GM19238 (cell line): Measurements from ENCODE around the gene OR10H5.
"Not testable (repeated sequence)": the region's sequence is repeated elsewhere in the genome, so short reads cannot be mapped to it uniquely, and the experiment has no call there.

Source experiments
- DNase-seq: peaks from one replicate; pipeline ENCODE4 v3.0.0; 2011; ENCODE audit warnings: low spot score; ENCODE audit not compliant: insufficient read length

OR10H5 gene, protein sequence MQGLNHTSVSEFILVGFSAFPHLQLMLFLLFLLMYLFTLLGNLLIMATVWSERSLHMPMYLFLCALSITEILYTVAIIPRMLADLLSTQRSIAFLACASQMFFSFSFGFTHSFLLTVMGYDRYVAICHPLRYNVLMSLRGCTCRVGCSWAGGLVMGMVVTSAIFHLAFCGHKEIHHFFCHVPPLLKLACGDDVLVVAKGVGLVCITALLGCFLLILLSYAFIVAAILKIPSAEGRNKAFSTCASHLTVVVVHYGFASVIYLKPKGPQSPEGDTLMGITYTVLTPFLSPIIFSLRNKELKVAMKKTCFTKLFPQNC

DNA sequence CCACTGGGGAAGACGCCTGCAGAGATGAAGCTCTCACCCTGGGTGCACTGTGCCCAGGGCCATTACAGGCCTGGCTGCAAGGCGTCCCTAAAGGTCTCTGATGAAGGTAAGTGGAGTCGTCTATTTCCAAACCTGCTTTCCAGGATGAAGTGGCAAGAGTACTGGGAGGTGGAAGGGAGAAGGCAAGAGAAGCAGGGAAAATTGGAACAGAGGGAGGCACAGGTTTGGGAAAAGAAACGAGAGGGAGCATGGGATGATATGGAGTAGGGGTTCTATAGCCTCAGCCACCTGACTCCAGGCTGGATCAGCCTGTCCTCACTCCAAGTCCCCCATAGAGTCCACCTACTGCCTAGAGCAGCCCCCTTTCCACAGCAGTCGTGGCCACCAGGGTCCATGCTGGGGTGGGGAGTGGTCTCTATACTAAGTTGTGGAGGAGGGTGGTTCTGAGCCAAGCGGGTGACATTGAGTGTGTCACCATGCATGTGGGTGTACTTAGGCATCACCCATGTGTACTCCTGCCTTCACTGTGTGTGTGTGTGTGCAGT is at the start of gene OR10H5:
Gene OR10H5 (plus strand): TSS at position 51 of the 545 bp plus-strand sequence. CDS start 6,388 bp downstream, outside the sequence.
- no peak for DNase-seq

DNA sequence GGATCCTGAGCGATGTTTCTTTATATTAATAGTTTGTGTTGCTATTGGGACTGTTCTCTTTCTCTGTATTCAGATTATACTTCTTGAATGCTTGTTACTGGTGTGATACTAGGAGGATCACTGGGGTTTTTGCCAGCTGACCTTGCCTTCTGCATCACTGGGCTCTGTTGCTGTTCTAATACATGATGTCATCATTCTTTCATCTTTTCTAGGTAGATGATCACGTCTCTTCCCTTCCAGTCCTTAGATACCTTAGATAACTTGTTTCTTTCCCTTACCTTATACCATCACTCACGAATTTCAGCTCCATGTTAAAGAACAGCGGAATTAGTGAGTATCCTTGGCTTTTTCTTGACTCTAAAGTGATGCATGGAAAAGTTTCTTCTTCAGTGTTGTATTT is 49.7 kb upstream of the OR10H5 start, which contains the start of gene OR10H3:
Gene OR10H3 (plus strand): TSS at position 264 of the 400 bp plus-strand sequence. CDS start 3,408 bp downstream, outside the sequence.
- no peak for DNase-seq

DNA sequence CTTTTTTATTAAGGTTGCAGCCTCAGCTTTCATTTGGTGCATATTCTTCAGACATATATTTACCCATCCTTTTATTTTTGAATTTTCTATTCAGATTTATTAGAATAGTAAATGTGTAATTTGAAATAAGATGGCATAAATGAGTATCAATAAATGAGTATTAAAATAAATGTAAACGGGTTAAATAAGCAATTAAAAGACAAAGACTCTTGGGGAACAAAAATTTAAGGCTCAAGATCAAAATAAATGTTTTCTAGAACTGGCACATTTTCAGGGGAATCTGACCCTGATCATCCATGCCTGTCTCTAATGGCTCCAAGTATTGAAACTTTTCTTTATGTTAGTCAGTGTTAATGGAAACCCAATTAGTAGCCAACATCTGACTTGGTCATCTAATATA is 46.7 kb upstream of the OR10H5 start:
- no peak for DNase-seq

- no peak for DNase-seq
Measured at GRCh38 chr19:15748239-15748638, 39.2 kb upstream of the OR10H5 start.

- no peak for DNase-seq
Measured at GRCh38 chr19:15758379-15758778, 29.1 kb upstream of the OR10H5 start.

GRCh38 chr19:15759962-15760565 is 27.4 kb upstream of the OR10H5 start:
- no peak for DNase-seq

DNA sequence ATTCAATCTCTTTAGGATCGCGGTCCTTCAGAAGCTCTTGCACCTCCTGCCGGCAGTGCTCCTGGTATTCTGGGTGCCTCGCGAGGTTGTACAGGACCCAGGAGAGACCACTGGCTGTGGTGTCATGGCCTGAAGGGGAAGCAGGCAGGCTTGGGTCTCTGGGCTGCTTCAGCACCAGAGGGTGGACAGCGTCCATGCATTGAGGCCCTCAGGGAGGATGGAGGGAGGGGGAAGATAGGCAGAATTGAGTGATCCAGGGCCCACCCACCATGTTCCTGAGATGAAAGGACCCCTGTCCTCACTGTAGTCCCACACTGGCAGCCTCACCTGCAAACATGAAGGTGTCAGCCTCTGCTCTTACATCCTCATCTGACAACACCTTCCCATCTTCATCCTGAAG is 17.9 kb upstream of the OR10H5 start:
- DNase-seq = no peak

GRCh38 chr19:15774159-15774558 is 13.3 kb upstream of the OR10H5 start:
- DNase-seq = not testable (repeated sequence)

DNA sequence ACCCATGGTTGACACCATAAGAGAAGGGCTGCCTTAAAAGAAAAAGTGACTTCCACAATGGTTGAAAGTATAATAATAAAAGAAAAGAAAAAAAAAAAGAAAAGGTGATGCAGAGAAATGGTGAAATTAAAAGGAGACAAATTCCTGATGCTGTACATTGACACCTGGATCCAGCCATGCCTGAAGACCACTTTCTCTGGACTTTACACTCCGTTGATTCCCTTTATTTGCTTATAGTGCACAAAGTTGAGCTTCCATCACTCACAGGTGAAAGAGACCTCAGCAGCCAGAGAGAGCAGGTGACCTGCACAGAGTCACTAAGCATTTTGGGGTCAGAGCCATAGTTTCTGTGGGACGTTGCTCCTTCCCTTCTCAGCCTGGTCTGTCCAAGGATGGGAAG is 12.2 kb upstream of the OR10H5 start:
- DNase-seq = no peak

GRCh38 chr19:15776264-15776663 is 11.2 kb upstream of the OR10H5 start:
- DNase-seq = no peak

DNA sequence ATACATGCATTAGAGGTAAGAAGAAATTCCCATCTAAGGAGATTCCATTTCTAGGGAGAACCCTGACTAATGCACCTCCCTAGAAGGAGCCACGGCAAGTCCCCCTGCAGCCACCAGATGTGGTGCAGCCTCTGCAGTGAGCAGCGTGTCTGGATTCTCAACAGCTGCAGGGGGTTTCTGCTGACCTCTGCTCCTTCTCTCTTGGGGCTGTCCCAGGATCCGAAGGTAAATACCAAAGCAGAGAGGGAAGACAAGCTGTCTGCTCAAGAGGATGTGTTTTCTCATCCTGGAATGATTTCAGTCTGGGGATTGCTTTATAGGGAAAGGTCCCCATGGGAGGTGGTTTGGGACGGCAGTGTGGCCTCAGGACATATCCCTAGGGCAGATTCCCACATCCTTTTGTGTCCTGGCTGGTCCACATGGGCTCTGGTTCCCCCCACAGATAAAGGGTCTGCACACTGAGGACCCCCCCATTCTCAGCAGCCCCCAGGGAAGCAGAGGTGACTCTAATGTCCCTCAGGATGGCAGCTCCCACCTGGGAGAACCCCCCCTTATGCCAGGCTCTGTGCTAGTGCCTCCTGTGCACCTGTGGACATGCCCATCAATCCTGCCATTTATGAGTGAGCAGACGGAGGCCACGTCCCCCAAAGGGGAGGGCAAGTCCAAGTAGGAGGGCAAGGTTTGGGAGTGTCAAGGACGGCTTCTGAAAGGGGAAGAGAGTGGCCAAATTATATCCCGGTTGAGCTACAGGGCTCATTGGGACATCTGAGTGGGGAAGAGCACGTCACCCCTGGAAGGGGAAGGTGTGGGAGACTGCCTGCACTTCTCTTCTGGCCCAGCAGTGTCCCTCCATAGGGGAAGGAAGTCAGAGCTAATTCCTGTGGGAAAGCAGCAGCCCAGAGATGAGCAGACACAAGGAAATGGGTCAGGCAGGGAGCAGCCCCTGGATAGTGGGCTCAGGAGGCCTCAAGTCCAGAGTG is 10.2 kb upstream of the OR10H5 start:
- no peak for DNase-seq

GRCh38 chr19:15779756-15780476 is 7.5 kb upstream of the OR10H5 start:
- no peak for DNase-seq

GRCh38 chr19:15780610-15781418 is 6.6 kb upstream of the OR10H5 start:
- no peak for DNase-seq

DNA sequence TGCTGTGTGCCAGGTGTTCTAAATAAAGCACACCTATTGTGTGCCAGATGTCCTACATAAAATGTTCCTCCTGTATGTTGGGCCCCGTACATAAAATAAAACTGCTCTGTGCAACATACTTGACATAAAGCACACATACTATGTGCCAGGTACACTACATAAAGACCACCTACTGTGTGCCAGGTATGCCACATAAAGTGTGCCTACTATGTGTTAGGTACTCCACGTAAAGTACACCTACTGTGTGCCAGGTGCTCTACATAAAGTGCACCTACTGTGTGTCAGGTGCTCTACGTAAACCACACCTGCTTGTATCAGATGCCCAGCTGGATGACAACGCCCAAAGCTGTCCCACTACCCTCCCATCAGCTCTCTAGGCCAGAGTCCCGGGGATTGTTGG is 5.8 kb upstream of the OR10H5 start:
- no peak for DNase-seq

DNA sequence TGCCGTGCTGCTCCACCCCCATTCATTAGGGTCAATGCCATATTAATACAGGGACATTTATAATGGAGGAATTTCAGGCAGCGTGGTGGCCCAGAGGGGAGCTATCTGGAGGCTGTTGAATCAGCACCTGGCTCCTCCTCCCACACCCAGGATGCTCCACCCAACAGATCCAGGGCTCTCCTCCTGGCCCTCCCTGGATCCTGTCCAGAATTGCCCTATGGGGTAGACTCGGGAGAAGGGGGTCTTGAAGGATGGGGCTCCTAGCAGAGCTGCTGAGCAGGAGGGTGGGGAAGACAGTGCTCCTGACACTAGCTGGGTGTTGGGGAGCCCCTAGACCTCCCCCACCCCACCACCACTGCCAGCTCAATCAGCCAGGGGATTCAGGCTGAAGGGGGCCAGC is 5.2 kb upstream of the OR10H5 start:
- DNase-seq = no peak

- DNase-seq = not testable (repeated sequence)
Measured at GRCh38 chr19:15782896-15783295, 4.6 kb upstream of the OR10H5 start.

DNA sequence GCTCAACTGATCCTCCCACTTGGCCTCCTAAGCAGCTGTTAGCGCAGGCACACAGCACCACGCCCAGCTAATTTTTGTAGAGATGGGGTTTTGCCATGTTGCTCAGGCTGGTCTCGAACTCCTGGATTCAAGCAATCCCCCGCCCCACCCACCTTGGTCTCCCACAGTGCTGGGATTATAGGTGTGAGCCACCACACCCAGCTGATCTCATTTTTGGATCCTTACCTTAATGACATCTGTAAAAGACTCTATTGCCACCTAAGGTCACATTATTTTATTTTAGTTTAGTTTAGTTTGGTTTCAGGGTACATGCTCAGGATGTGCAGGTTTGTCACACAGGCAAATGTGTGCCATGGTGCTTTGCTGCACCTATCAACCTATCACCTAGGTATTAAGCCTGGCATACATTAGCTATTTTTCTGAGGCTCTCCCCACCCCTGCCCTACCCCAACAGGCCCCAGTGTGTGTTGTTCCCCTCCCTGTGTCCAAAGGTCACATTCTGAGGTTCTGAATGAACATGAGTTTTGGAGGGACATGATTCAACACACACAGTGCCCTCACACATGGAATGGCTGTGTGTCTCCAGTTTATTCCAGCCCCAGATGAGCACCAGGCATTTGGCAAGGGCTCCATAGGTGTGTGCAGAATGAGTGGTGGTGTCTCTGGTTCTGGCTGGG is 1.3 kb downstream of the OR10H5 start:
- DNase-seq = no peak

- no peak for DNase-seq
Measured at GRCh38 chr19:15790096-15790495, 2.6 kb downstream of the OR10H5 start.

DNA sequence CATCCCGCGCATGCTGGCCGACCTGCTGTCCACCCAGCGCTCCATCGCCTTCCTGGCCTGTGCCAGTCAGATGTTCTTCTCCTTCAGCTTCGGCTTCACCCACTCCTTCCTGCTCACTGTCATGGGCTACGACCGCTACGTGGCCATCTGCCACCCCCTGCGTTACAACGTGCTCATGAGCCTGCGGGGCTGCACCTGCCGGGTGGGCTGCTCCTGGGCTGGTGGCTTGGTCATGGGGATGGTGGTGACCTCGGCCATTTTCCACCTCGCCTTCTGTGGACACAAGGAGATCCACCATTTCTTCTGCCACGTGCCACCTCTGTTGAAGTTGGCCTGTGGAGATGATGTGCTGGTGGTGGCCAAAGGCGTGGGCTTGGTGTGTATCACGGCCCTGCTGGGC is 6.8 kb downstream of the OR10H5 start:
- not testable (repeated sequence) for DNase-seq
